ENCODE results near the gene CGB5.

The CGB5 gene

GRCh38 chr19:49086296-49086695 lies 42.6 kb downstream of the CGB5 start:
- DNase-seq (ENCODE audit: low spot score) = no peak

- no peak for DNase-seq (ENCODE audit: low spot score)
Measured at GRCh38 chr19:49091391-49092038, 47.9 kb downstream of the CGB5 start.

GRCh38 chr19:49092686-49093085 lies 49.0 kb downstream of the CGB5 start:
- DNase-seq (ENCODE audit: low spot score) = no peak
